SK-N-SH treated with all-trans-retinoic acid at 6 μM for 48 hours (cell line): Measurements from ENCODE around the gene APBA2.

ENCODE experiments used
- ATAC-seq: fragments of 200-7000 bp; cut with Tn5 transposase; 3 replicates; pipeline ENCODE4 v1.9.1; 2020; ENCODE audit warnings: mild to moderate bottlenecking, moderate library complexity
- ARNTL ChIP-seq: fragments of 450-650 bp; formaldehyde crosslinking; IDR thresholded peaks from 2 replicates; pipeline ENCODE4 v1.5.0; 2020; ENCODE audit warnings: low read depth, mild to moderate bottlenecking, moderate library complexity, borderline replicate concordance
- BACH2 ChIP-seq: fragments of 250-450 bp; sonication (Bioruptor Pico); IDR thresholded peaks from 2 replicates; pipeline ENCODE4 v1.9.0; 2021; ENCODE audit warnings: mild to moderate bottlenecking, borderline replicate concordance
- CSDC2 ChIP-seq: fragments of 250-450 bp; sonication (Bioruptor Pico); IDR thresholded peaks from 2 replicates; pipeline ENCODE4 v1.5.0; 2020; ENCODE audit warnings: mild to moderate bottlenecking, moderate library complexity
- ESRRG ChIP-seq: fragments of 250-450 bp; sonication (Bioruptor Pico); IDR thresholded peaks from 2 replicates; pipeline ENCODE4 v1.6.1; 2021; ENCODE audit warnings: mild to moderate bottlenecking
- GLIS3 ChIP-seq: fragments of 250-450 bp; sonication (Bioruptor Pico); IDR thresholded peaks from 2 replicates; pipeline ENCODE4 v1.5.0; 2020; ENCODE audit warnings: mild to moderate bottlenecking, moderate library complexity
- ISL1 ChIP-seq: fragments of 250-450 bp; sonication (Bioruptor Pico); IDR thresholded peaks from 2 replicates; pipeline ENCODE4 v2.1.2; 2022; ENCODE audit warnings: mild to moderate bottlenecking, moderate library complexity
- OSR1 ChIP-seq: fragments of 250-450 bp; sonication (Bioruptor Pico); IDR thresholded peaks from 2 replicates; pipeline ENCODE4 v1.8.0; 2022; ENCODE audit warnings: moderate library complexity, mild to moderate bottlenecking, inconsistent platforms
- PPARA ChIP-seq: fragments of 250-450 bp; sonication (Bioruptor Pico); IDR thresholded peaks from 2 replicates; pipeline ENCODE4 v1.5.0; 2020; ENCODE audit warnings: mild to moderate bottlenecking, borderline replicate concordance
- RARB ChIP-seq: fragments of 250-450 bp; sonication (Bioruptor Pico); IDR thresholded peaks from 2 replicates; pipeline ENCODE4 v1.8.0; 2021; ENCODE audit warnings: mild to moderate bottlenecking, moderate library complexity
- SNAI2 ChIP-seq: fragments of 250-450 bp; sonication (Bioruptor Pico); IDR thresholded peaks from 2 replicates; pipeline ENCODE4 v1.5.0; 2020; ENCODE audit warnings: mild to moderate bottlenecking, moderate library complexity
- TCF4 ChIP-seq: fragments of 250-450 bp; sonication (Bioruptor Pico); IDR thresholded peaks from 2 replicates; pipeline ENCODE4 v1.8.0; 2021; ENCODE audit warnings: mild to moderate bottlenecking, moderate library complexity, borderline replicate concordance
- TOX ChIP-seq: fragments of 250-450 bp; sonication (Bioruptor Pico); IDR thresholded peaks from 2 replicates; pipeline ENCODE4 v1.8.0; 2021; ENCODE audit warnings: mild to moderate bottlenecking, moderate library complexity, borderline replicate concordance
- ZC3H10 ChIP-seq: fragments of 250-450 bp; sonication (Bioruptor Pico); IDR thresholded peaks from 2 replicates; pipeline ENCODE4 v1.5.1; 2021; ENCODE audit warnings: mild to moderate bottlenecking, moderate library complexity
- ZFP3 ChIP-seq: fragments of 250-450 bp; sonication (Bioruptor Pico); IDR thresholded peaks from 2 replicates; pipeline ENCODE4 v1.5.0; 2020; ENCODE audit warnings: mild to moderate bottlenecking, moderate library complexity
- ZFP30 ChIP-seq: fragments of 450-650 bp; formaldehyde crosslinking; IDR thresholded peaks from 2 replicates; pipeline ENCODE4 v1.5.0; 2022; ENCODE audit warnings: mild to moderate bottlenecking, moderate library complexity
- ZNF565 ChIP-seq: fragments of 450-650 bp; formaldehyde crosslinking; conservative IDR thresholded peaks from 2 replicates; pipeline ENCODE4 v1.5.0; 2020; ENCODE audit warnings: low read depth, mild to moderate bottlenecking, moderate library complexity
- ZNF70 ChIP-seq: fragments of 450-650 bp; formaldehyde crosslinking; IDR thresholded peaks from 2 replicates; pipeline ENCODE4 v1.5.0; 2020; ENCODE audit warnings: mild to moderate bottlenecking, moderate library complexity
- ZNF8 ChIP-seq: fragments of 450-650 bp; formaldehyde crosslinking; IDR thresholded peaks from 2 replicates; pipeline ENCODE4 v1.5.0; 2020; ENCODE audit warnings: mild to moderate bottlenecking, moderate library complexity
- TF ChIP-seq, protein P1 (sequence below): fragments of 250-450 bp; sonication (Bioruptor Pico); IDR thresholded peaks from 2 replicates; pipeline ENCODE4 v1.8.0; 2020; ENCODE audit warnings: mild to moderate bottlenecking, moderate library complexity, borderline replicate concordance
- TF ChIP-seq, protein P2 (sequence below): fragments of 250-450 bp; sonication (Bioruptor Pico); IDR thresholded peaks from 2 replicates; pipeline ENCODE4 v1.8.0; 2021; ENCODE audit warnings: low read depth, mild to moderate bottlenecking, moderate library complexity, borderline replicate concordance
- TF ChIP-seq, protein P3 (sequence below): fragments of 250-450 bp; sonication (Bioruptor Pico); IDR thresholded peaks from 2 replicates; pipeline ENCODE4 v1.5.0; 2020; ENCODE audit warnings: mild to moderate bottlenecking, moderate library complexity
- TF ChIP-seq, protein P4 (sequence below): fragments of 250-450 bp; sonication (Bioruptor Pico); IDR thresholded peaks from 2 replicates; pipeline ENCODE4 v1.5.1; 2020; ENCODE audit warnings: low read depth, mild to moderate bottlenecking, moderate library complexity
- TF ChIP-seq, protein P5 (sequence below): fragments of 250-450 bp; sonication (Bioruptor Pico); IDR thresholded peaks from 2 replicates; pipeline ENCODE4 v1.5.1; 2021; ENCODE audit warnings: mild to moderate bottlenecking, moderate library complexity

Gene APBA2

DNA sequence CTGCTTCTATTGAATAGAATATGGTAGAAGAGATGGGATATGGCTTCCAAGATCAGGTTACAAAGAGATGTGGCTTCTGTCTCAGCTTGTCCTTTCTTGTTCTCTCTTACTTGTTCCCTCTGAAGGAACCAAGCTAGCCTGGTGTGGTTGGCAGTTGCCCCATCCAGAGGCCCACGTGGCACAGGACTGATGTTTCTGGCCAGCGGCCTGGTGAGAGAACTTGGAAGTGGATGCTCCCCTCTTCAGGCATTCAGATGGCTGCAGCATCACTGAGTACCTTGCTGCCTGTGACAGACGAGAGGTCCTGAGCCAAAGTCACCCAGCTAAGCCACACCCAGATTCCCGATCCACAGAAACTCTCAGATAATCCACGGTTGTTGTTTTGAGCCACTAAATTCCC is 200.2 kb downstream of the APBA2 start (continued):
- TF ChIP-seq, protein P1, sequence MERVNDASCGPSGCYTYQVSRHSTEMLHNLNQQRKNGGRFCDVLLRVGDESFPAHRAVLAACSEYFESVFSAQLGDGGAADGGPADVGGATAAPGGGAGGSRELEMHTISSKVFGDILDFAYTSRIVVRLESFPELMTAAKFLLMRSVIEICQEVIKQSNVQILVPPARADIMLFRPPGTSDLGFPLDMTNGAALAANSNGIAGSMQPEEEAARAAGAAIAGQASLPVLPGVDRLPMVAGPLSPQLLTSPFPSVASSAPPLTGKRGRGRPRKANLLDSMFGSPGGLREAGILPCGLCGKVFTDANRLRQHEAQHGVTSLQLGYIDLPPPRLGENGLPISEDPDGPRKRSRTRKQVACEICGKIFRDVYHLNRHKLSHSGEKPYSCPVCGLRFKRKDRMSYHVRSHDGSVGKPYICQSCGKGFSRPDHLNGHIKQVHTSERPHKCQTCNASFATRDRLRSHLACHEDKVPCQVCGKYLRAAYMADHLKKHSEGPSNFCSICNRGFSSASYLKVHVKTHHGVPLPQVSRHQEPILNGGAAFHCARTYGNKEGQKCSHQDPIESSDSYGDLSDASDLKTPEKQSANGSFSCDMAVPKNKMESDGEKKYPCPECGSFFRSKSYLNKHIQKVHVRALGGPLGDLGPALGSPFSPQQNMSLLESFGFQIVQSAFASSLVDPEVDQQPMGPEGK (CRISPR knock-in tag), result no peak
- TF ChIP-seq TCF4 (CRISPR knock-in tag) (no peak), ZNF565 (no peak), PPARA (CRISPR knock-in tag) (no peak), ZNF8 (CRISPR knock-in tag) (no peak), ARNTL (CRISPR knock-in tag) (no peak), GLIS3 (CRISPR knock-in tag) (no peak), CSDC2 (CRISPR knock-in tag) (no peak)
- TF ChIP-seq, all 23 proteins: peak for 0

DNA sequence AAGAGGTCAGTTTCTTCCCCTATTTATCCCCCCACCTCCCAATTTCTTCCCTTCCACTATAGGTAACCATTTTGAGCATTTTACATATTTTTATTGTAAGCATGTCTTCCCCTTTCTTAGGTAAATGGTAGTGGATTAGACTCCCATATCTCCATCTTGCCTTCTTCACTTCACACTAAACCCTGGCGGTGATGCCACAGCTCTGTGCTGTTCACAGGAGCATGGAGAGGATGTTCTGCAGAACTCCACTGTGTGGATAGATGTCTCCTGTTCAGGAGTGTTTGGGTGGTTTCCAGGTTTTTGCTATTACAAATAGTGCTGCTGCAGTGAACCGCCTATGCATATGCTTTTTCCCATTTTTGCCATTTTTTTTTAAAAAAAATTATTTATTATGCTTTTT is 201.1 kb downstream of the APBA2 start:
- no peak for ATAC-seq
- TF ChIP-seq ARNTL (CRISPR knock-in tag) (no peak), CSDC2 (CRISPR knock-in tag) (no peak), ESRRG (no peak), ISL1 (CRISPR knock-in tag) (no peak), ZNF70 (no peak), ZNF8 (CRISPR knock-in tag) (no peak), OSR1 (CRISPR knock-in tag) (no peak), ZFP30 (CRISPR knock-in tag) (no peak), SNAI2 (CRISPR knock-in tag) (no peak), GLIS3 (CRISPR knock-in tag) (no peak), PPARA (CRISPR knock-in tag) (no peak), ZC3H10 (CRISPR knock-in tag) (no peak), ZFP3 (CRISPR knock-in tag) (no peak), ZNF565 (no peak), RARB (CRISPR knock-in tag) (no peak)
- TF ChIP-seq, protein P2, sequence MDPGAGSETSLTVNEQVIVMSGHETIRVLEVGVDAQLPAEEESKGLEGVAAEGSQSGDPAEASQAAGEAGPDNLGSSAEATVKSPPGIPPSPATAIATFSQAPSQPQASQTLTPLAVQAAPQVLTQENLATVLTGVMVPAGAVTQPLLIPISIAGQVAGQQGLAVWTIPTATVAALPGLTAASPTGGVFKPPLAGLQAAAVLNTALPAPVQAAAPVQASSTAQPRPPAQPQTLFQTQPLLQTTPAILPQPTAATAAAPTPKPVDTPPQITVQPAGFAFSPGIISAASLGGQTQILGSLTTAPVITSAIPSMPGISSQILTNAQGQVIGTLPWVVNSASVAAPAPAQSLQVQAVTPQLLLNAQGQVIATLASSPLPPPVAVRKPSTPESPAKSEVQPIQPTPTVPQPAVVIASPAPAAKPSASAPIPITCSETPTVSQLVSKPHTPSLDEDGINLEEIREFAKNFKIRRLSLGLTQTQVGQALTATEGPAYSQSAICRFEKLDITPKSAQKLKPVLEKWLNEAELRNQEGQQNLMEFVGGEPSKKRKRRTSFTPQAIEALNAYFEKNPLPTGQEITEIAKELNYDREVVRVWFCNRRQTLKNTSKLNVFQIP (CRISPR knock-in tag), result no peak
- TF ChIP-seq, protein P3, sequence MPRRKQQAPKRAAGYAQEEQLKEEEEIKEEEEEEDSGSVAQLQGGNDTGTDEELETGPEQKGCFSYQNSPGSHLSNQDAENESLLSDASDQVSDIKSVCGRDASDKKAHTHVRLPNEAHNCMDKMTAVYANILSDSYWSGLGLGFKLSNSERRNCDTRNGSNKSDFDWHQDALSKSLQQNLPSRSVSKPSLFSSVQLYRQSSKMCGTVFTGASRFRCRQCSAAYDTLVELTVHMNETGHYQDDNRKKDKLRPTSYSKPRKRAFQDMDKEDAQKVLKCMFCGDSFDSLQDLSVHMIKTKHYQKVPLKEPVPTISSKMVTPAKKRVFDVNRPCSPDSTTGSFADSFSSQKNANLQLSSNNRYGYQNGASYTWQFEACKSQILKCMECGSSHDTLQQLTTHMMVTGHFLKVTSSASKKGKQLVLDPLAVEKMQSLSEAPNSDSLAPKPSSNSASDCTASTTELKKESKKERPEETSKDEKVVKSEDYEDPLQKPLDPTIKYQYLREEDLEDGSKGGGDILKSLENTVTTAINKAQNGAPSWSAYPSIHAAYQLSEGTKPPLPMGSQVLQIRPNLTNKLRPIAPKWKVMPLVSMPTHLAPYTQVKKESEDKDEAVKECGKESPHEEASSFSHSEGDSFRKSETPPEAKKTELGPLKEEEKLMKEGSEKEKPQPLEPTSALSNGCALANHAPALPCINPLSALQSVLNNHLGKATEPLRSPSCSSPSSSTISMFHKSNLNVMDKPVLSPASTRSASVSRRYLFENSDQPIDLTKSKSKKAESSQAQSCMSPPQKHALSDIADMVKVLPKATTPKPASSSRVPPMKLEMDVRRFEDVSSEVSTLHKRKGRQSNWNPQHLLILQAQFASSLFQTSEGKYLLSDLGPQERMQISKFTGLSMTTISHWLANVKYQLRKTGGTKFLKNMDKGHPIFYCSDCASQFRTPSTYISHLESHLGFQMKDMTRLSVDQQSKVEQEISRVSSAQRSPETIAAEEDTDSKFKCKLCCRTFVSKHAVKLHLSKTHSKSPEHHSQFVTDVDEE, result no peak
- TF ChIP-seq, protein P4, sequence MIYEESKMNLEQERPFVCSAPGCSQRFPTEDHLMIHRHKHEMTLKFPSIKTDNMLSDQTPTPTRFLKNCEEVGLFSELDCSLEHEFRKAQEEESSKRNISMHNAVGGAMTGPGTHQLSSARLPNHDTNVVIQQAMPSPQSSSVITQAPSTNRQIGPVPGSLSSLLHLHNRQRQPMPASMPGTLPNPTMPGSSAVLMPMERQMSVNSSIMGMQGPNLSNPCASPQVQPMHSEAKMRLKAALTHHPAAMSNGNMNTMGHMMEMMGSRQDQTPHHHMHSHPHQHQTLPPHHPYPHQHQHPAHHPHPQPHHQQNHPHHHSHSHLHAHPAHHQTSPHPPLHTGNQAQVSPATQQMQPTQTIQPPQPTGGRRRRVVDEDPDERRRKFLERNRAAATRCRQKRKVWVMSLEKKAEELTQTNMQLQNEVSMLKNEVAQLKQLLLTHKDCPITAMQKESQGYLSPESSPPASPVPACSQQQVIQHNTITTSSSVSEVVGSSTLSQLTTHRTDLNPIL (CRISPR knock-in tag), result no peak
- TF ChIP-seq, protein P5, sequence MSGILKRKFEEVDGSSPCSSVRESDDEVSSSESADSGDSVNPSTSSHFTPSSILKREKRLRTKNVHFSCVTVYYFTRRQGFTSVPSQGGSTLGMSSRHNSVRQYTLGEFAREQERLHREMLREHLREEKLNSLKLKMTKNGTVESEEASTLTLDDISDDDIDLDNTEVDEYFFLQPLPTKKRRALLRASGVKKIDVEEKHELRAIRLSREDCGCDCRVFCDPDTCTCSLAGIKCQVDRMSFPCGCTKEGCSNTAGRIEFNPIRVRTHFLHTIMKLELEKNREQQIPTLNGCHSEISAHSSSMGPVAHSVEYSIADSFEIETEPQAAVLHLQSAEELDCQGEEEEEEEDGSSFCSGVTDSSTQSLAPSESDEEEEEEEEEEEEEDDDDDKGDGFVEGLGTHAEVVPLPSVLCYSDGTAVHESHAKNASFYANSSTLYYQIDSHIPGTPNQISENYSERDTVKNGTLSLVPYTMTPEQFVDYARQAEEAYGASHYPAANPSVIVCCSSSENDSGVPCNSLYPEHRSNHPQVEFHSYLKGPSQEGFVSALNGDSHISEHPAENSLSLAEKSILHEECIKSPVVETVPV (CRISPR knock-in tag), result no peak
- TF ChIP-seq, all 23 proteins: peak for 0

DNA sequence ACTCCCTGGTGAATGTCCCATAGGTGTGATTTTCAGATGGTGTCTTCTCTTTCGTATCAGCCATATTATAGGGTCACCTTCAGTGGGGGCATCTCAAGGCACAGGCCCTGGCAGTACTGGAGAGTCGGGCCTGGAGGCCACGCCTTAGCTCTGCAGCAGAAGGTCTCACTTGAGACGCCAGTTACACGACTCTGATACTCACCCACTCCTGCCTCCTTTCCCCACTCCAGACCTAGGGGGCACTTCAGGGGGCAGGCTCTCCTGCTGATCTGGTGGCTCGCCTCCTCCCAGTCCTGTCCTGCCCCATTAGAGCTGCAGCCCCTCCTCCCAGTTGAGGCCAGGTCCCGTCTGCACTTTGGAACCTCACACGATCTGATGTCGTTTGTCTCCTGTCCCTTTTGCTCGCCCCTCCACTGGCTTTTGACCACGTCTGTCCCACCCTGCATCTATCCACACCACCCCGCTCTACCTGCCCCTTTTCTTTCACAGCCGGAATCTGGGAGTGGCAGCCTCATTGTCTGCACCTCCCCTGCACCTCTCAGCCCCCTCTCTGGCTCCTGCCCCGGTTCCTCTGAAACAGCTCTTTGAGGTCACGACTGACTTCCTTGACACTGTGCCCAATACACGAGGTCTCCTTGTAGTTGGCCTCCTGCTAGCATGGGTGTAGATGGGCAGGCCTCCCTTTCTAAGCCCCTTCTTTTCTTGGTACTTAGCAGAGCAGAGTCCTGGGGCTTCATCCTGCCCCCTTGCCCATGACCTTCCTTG is 201.9 kb downstream of the APBA2 start:
- no peak for ATAC-seq
- TF ChIP-seq ZNF8 (CRISPR knock-in tag) (no peak), TOX (CRISPR knock-in tag) (no peak), ZFP30 (CRISPR knock-in tag) (no peak), ZNF70 (no peak), ZC3H10 (CRISPR knock-in tag) (no peak), PPARA (CRISPR knock-in tag) (no peak), GLIS3 (CRISPR knock-in tag) (no peak), BACH2 (CRISPR knock-in tag) (no peak), CSDC2 (CRISPR knock-in tag) (no peak)
- TF ChIP-seq, protein P2 (CRISPR knock-in tag), result no peak
- TF ChIP-seq, protein P4 (CRISPR knock-in tag), result no peak
- TF ChIP-seq, protein P5 (CRISPR knock-in tag), result no peak
